Stimulated activated CD4-positive, alpha-beta T cell treated with anti-CD3 and anti-CD28 coated beads, Interleukin-1b, Interleukin-23, amount 100 ng/mL, for 48 hours (primary cell): ENCODE data around the gene SPDYC.
"Not testable (repeated sequence)": the region's sequence is repeated elsewhere in the genome, so short reads cannot be mapped to it uniquely, and the experiment has no call there.

ENCODE experiments used
- DNase-seq: peaks from one replicate; pipeline ENCODE4 v3.0.0-alpha.2; 2020

Gene SPDYC

DNA sequence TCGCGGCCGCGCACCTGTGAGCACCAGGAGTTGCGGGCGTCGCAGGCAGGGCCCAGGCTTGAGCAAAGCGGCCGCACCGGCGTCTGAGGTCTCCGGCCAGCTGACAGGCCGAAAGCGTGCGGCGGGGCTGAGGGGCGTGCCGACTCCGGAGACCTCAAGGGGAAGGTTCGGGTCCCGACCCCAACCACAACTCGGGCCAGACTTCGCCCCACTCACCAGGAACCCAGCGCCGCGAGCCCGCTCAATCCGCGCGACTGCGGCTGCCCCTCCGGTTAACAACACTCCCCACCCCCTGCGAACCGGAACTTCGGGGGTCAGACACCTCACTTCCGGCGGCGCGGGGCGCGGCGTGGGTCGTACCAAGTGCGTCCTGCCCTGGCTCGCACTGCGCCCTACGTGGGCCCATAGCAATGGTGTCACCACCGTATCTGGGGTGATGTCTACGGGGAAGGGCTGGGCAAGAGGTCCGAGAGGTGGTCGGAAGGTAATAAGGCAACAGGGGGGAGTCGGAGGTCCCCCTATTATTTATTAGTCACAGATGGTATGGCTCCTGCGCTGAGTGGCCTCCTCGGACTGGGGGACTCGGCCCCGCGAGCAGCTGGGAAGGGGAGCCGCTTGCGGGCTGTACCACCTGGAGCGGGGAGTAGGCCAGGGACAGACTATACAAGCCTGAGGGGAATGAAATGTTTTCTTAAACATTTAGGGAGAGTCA lies 35.6 kb upstream of the SPDYC start, which contains the start of gene SYVN1:
Gene SYVN1, minus strand, starts transcription at position 280 of the 712 bp plus-strand sequence. CDS start 918 bp downstream, outside the sequence.
- DNase-seq: peak; percentile 90

DNA sequence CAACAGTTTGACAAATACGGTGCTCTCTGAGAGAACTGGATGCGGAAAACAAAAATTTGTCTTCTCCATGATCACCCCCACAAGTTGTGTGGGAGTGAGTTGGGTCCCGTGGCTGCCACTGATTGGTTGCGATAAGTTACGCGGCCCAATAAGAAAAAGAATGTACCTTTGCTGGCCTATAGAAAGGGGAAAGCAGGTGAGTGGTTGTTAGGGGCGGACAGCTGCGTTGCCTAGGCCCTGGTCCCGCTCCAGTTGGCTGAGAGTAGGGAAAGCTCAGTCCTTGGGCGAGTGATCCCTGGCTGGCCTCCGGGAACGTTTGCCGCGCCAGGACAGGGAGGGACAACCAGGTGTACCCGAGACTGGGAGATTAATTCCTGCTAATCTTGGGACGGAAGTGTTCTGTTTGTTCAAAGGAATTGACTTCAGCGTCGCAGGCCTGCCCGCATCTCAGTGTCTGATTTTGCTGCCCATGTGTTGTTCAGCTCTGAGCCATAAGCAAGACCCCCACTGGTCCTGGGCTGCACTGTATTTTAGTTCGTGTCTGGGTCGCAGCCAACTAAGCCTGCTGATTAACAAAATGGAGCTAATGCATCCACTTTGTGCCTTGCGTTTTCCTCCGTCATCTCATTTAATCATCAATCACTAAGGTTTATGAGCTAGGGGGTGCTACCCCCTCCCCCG lies 34.9 kb upstream of the SPDYC start:
- peak; percentile 87 for DNase-seq

DNA sequence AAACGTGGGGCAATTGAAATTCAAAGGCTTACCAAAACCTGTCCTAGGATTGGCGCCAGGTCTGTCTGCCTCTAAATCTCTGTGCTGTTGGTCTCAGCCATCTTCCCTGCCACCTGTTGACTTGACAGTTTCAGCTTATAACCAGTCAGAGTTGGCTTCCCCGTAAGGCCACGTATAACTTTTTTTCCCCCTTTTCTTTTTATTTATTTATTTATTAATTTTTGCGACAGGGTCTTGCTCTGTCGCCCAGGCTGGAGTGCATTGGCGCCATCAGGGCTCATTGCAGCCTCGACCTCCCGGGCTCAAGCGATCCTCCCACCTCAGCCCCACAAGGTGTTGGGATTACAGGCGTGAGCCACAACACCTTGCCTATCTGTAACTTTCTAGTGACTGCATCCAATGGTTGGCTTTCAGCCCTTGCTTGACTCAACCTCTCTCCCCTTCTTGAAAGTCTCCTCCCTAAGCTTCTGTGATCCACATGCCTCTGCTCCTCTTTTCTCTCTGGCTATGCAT lies 34.3 kb upstream of the SPDYC start:
- no peak for DNase-seq

DNA sequence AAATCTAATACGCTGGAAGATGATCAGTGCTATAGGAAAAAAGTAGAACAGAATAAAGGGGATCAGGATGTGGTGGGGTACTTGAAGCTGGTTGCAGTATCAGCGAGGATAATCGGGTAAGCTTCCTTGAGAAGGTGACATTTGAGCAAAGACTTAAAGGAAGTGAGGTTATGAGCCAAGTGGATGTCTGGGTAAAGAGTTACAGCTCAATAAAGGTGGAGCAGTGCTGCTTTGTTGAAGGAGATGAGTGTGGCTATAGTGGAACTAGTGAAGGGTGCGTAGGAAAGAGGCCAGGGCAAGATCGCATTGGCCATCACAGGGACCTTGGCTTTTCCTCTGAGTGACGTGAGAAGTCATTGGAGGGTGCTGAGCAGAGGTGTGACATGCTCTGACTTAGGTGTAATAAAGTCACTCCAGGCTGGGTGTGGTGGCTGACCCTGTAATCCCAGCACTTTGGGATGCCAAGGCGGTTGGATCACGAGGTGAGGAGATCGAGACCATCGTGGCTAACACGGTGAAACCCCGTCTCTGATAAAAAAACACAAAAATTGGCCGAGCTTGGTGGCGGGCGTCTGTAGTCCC lies 33.4 kb upstream of the SPDYC start:
- no peak for DNase-seq

DNA sequence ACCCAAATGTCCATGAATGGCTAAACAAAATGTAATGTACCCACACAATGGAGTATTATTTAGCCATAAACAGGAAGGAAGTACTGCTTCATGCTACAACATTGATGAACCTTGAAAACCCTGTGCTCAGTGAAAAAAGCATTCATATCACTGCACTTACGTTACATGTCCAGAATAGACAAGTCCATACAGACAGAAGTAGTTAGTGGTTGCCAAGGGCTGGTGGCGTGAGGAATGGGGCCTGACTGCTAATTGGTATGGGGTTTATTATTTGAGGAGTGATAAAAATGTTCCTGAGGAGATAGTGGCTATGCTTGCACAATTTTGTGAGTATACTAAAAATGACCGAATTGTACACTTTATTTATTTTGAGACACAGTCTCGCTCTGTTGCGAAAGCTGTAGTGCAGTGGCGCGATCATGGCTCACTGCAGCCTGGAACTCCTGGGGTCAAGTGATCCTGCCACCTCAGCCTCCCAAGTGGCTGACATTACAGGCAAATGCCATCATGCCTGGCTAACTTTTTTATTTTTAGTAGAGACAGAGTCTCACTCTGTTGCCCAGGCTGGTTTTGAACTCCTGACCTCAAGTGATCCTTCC lies 28.0 kb upstream of the SPDYC start:
- DNase-seq: no peak

DNA sequence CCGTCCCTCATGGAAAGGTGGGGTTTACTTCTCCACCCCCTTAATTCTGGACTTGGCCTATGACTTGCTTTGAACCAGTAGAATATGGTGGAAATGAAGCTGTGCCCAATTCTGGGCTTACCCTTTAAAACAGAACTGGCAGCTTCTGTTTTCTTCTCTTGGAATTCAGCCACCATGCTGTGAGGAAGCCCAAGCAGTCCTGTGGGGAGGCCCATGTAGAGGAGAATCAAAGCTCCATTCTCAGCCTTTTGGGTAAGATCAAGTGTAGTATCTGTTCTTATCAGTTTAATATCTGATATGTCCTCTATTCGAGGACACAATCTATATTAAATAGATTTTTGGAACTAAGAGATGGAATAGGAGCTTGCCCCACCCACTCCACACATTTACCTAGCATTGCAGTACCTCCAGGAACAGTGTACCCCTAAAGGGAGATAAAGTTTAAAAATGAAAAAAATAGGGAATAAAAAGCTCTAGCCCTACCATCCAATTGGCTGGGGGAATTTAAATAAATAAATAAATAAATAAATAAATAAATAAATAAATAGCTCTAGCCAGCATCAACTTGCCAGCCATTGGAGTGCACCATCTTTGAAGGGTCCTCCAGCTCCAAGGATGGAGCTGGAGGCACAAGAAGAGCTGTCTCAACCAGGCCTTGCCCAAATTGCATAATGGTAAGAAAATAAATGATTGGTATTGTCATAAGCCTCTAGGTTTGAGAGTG lies 22.5 kb upstream of the SPDYC start:
- DNase-seq: no peak

DNA sequence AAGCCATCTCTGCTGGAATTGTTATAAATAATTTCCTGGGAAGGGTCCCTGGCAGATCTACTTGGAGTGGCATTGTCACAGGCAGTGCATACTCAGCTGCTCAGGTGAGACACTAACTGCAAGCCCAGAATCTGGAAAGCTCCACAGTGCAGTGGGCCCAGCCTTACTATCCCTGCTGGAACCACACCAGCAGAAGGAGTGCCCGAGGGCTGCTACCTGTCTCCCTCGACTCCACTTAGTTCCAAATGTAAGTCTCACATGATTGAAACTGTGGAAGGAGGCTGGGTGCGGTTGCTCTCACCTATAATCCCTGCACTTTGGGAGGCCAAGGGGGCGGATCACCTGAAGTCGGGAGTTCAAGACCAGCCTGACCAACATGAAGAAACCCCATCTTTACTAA lies 21.4 kb upstream of the SPDYC start:
- no peak for DNase-seq

DNA sequence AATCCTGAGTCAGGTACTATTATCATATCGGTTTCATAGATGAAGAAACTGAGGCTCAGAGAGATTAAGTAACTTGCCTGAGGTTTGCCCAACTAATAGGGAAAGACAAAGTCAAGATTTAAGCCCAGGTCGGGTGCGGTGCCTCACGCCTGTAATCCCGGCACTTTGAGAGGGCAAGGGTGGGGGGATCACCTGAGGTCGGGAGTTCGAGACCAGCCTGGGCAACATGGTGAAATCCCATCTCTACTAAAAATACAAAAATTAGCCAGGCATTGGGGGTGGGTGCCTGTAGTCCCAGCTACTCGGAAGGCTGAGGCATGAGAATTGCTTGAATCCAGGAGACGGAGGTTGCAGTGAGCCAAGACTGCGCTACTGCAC lies 19.9 kb upstream of the SPDYC start:
- not testable (repeated sequence) for DNase-seq

DNA sequence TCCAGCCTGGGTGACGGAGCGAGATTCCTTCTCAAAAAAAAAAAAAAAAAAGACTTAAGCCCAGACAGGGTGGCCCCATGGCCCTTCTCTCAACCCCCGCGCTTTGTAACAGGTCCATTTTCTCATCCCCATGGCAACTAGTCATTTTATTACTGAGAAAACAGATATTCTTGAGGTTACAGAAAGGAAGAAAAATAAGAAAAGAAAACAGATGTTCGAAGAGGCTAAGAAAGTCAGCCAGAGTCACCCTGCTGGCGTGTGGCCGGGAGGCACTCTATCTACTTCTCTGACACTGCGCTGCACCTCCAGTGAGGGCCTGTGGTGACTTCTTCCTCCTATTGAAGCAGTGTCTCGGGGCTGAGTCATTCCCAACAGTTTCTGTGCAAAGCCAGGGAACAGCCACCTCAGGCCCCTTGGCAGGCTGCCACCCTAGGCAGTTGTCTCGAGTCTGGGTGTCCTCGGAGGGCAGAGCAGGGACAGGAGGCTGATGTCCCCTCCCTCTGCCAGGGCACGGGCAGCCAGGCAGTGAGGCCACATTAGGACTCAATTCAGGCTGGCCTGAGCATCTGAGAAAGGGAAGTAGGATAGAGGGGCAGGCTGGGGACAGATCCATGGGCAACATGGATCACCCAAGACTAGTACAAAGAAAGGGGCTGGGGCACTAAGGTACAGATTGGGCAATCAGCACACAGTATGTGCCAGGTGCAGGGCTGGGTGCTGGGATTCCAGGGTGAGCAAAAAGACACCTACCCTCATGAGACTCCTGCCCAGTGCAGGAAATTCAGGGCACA lies 19.3 kb upstream of the SPDYC start:
- DNase-seq: peak; percentile 65

DNA sequence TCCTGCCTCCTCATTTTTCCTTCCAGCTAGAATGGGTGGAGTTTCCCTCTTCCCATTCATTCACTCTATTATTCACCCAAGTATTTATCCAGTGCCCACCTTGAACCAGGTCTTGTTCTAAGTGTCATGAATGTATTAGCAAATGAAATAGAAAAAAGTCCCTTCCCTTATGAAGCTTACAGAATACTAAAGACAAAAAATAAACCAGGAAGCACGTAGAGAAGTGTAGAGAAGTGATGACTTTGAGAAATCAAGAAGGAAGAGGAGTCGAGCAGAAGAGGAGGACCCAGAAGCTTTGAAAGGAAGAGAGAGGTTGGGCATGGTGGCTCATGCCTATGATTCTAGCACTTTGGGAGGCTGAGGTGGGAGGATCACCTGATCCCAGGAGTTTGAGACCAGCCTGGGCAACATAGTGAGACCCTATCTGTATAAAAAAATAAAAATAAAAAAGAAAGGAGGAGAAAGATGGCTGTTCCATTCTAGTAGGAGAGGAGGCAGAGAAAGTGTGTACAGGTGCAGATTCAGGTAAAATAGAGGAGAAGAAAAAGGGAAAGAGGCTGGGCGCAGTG lies 18.6 kb upstream of the SPDYC start:
- DNase-seq: no peak

DNA sequence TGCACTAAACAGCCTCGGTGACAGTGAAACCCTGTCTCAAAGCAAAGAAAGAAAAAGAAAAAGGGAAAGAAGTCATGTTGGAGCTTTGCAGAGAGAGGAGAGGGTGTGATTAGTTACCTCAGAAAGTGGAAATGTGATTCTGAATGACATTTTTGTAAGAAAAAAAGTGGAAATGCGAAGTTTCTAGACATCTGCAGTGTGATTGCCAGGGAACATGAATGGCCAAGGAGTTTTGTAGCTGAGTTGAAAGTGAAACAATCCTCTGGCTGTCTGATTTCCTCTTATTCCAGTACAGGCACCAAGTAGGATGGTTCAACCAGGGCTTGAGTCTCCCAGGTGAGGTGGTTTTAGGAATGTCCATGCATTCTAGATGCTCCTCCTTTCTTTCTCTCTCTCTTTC lies 17.9 kb upstream of the SPDYC start:
- no peak for DNase-seq

DNA sequence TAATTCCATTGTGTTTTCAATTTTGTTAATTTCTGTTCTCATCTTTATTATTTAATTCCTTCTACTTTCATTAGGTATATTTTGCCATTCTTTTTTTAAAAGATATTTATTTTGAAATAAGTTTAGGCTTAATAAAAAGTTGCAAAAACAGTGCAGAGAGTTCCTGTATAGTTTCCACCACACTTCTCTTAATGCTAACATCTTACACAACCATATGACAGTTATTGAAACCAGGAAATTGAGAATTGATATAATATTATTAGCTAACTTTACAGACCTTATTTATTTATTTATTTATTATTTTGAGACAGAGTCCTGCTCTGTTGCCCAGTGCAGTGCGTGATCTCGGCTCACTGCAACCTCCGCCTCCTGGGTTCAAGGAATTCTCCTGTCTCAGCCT lies 13.8 kb upstream of the SPDYC start:
- no peak for DNase-seq

DNA sequence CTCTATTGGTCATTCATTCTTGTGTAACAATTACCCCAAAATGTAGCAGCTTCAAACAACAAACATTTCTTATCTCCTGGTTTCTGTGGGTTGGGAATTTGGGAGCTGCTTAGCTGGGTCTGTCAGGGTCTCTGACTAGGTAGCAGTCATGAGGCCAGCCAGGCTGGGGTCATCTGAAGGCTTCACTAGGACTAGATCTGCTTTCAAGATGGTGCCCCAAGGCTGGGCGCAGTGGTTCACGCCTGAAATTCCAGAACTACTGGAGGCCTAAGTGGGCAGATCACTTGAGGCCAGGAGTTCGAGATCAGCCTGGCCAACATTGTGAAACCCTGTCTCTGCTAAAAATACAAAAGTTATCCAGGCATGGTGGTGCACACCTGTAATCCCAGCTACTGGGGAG lies 13.1 kb upstream of the SPDYC start:
- DNase-seq: no peak

DNA sequence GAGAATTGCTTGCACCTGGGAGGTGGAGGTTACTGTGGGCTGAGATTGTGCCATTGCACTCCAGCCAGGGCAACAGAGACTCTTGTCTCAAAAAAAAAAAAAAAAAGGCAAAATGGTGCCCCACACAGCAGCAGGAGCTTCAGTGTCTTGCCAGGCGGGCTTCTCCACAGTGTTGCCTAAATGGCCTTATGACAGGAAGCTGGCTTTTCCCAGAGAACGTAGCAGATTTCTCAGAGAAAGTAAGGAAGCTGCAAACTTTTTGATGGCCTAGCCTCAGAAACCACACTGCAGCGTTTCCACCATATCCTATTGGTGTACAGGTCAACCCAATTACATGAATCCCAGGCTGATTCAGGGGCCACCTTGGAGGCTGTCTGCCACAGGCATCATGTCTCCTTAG lies 12.7 kb upstream of the SPDYC start:
- no peak for DNase-seq

DNA sequence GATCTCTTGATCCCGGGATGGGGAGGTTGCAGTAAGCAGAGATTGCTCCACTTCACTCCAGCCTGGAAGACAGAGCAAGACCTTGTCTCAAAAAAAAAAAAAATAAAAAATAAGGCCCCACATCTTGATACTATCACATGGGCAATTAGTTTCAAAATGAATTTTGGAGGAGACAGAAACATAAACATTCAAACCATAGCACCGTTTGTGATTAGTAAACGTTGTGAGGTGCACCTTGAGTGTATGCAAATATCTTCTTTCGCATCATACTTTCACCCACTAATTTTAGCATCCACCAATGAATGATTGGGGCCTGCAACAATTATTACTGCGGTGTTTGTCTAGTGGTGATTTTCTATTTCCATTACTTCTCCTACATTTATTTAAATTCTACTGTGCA lies 11.0 kb upstream of the SPDYC start:
- no peak for DNase-seq

DNA sequence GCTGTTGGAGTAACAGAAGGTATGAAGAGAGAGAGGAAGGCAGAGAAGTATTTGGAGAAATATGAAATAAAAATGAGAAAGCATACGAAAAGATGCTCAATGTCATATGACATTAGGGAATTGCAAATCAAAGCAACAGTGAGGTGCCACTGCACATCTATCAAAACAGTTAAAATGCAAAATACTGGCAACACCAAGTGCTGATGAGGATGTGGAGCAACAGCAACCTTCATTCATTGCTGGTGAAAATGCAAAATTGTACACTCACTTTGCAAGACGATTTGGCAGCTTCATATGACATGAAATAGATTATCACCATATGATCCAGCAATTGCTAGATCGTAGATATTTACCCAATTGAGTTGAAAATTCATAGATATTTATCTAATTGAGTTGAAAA lies 9.4 kb upstream of the SPDYC start:
- no peak for DNase-seq

DNA sequence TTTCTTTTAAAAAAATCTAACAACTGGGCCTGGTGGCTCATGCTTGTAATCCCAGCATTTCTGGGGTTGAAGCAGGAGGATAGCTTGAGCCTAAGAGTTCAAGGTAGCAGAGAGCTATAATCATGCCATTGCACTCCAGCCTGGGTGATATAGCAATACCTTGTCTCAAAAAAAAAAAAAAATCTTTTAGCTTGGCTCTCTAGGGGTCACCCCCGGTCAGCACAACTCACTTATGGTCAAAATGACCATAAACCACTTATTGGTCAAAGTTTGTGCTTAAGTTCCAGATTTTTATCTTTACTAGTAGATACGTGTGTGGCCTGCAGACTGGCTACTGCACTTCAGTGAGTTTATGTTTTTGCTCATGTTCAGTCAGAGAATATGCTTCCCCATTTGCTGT lies 6.3 kb upstream of the SPDYC start:
- DNase-seq: no peak

DNA sequence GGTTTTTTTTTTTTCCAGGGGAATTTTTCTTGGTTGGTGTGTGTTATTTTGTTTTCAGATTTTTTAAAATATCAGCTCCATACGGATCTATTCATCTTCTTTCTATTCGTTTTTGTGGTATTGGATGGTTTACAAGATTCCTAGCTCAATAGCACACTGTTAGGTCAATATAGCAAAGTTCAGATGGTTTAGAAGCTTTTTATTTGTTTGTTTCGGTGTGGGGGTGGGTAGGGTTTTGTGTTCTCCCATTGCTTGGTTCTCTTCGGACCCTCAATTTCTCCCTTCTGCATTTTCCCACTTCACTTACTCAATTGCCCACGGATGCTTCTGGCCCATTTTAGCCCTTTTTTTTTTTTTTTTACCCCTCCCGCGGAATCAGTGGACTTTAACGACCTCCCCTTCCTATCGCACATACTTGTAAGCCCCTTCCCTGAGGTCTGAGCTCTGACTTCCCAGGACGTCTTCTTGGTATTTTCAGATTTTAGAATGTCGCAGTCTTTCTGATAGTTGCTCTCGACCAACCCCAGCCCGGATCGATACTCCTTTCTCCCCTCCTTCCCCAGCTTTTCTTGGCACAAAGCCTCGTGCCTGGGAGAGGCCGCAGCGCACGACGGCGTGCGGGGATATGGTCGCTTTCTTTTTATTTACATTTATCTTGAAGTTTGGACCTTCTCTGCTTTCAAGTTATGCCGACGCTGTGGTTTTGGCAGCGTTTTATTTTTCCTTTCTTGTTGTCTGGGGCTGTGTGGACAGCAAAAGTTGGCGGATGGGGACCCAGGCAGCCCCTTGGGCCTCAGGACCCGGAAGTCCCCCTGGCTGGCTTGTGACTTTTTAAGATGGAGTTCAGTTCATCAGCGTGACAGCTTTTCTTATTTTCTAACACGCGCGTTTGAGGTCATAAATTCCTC lies 4.4 kb upstream of the SPDYC start:
- DNase-seq: no peak

DNA sequence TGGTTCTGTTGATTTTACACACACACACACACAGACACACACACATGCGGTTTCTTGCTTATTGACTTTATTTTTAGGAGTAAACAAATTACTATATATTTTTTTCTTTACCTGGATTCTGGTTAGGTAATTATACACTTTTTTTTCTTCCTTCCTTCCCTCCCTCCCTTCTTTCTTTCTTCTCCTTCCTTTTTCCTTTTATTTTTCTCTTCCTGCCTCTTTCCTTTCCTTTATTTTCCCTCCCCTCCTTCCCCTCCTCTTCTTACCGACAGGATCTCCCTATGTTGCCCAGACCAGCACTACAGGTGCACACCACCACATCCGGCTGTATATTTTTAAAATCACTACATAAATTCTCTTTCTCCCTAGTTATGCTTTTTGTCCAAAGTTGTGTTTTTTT lies 3.1 kb upstream of the SPDYC start:
- no peak for DNase-seq

DNA sequence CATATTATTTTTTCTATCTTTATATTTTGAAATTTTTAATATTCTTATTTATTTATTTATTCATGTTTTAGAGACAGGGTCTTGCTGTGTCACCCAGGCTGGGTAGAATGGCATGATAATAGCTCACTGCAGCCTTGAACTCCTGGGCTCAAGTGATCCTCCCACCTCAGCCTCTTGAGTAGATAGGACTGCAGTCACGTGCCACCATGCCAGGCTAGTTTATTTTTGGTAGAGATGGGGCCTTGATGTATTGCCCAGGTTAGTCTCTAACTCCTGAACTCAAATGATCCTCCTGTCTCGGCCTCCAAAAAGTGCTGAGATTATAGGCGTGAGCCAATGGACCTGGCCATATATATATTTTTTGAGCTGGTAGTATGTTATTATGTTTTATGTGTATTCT lies 2.4 kb upstream of the SPDYC start:
- no peak for DNase-seq

DNA sequence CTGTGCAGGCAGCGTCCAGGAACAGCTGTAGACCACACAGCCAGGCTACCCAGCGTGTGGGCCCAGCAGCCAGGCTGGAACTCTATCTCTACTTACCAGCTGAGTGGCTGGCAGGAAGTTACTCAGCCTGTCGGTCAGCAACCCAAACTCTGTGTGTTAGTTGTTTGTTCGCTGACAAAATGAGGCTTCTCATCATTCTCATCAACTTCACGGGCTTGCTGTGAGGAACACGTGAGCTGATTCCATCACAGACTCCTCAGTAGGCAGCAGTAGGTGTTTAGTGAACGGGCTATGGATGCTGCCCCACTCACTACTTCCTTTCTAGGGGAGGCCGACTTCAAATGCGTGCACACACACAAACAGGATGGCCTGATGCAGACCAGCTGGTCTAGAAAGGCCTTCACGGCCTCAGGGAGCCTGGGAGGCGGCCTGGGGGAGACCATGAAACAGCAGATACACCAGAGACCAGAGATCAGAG lies 830 bp upstream of the SPDYC start:
- DNase-seq: no peak
